GM21381 (cell line): Measurements from ENCODE around the gene CCDC85A.

Experiments used
- ATAC-seq: cut with Tn5 transposase; IDR thresholded peaks from one replicate; pipeline ENCODE4 v1.9.1; 2021; ENCODE audit warnings: mild to moderate bottlenecking, moderate library complexity; ENCODE audit not compliant: unreplicated experiment

CCDC85A gene

GRCh38 chr2:56234241-56234640 lies 50.5 kb downstream of the CCDC85A start:
- ATAC-seq = no peak

DNA sequence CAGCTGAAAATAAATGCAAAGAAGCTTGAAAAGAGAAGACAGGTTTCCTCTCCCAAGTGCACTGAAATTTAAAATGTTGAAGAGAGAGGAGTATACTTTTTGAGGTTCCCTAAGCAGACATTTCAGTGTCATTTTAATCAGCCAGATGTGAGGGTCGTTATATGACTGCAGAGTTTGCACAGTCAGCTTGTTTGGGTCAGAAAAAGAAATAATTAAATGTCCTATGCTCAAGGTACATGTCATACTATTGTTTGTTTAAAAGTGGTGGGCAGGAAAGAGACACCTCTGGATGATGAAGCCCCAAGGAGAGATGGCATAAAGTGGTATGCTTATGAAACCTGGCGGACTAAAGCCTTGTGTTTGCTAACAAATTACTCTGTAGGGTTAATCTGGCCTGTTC lies 55.2 kb downstream of the CCDC85A start:
- ATAC-seq = no peak

DNA sequence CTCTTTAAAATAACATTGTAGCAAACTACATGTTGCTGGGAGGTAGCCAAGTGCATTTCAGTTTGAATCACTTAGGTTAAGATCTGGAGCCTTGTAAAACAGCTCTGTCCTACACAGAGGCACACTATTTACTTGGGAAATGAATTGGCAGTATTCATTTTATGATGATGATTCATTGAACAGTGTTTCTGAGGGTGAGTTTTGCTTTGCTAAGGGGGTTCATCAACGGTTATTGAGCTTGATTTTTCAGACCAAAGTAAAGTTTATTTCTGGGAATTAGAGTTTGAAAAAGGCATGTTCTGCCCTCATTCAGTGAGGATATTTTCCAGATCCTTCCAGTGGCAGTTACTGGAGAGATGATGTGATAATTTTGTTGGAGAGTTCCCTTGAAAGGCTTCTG lies 55.6 kb downstream of the CCDC85A start:
- no peak for ATAC-seq

- ATAC-seq = no peak
Measured at GRCh38 chr2:56240210-56240609, 56.4 kb downstream of the CCDC85A start.

DNA sequence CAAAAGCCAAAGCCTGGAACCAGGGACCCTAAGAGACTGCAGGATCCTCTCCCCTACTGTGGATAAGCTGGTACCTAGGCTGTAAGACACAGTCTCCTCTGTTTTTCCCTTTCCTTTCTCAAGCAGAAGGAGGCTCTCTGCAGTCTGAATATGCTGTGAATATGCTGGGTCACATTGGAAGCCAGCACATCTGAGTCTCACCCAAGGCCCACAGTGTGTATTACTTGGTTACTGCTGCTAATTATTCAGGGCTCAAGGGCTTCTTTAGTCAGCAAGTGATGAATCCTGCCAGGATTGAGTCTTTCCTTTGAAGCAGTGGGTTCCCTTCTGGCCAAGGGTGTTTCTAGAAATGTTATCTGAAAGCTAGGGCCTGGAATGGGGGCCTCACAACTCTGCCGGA lies 60.7 kb downstream of the CCDC85A start:
- ATAC-seq = no peak

DNA sequence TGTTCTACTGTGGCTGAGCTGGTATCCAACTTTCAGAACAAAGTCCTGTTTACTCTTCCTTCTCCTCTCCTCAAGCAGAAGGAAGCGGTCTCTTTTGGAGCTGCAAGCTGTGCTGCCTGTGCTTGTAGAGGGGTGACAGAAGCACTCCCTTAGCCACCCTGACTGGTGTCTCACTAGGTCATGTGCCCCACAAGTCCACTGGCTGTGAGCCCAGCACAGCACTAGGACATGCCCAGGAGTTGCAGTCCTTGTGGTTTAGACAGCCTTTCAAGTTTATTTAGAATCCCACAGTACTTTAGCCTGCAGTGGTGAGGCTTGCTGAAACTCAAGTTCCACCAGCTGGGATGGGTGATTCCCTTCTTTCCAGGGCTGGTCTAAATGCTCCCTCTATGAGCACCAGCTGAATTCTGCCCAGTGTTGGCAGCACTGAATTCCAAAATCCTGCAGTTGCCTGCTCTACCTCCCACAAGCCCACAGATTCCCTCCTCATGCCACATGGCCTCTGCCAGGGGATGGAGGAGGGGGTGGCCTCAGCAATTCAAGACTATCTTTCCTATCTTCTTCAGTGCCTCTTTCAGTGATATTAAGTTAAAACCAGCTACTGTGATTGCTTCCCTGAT lies 61.2 kb downstream of the CCDC85A start:
- ATAC-seq = no peak

DNA sequence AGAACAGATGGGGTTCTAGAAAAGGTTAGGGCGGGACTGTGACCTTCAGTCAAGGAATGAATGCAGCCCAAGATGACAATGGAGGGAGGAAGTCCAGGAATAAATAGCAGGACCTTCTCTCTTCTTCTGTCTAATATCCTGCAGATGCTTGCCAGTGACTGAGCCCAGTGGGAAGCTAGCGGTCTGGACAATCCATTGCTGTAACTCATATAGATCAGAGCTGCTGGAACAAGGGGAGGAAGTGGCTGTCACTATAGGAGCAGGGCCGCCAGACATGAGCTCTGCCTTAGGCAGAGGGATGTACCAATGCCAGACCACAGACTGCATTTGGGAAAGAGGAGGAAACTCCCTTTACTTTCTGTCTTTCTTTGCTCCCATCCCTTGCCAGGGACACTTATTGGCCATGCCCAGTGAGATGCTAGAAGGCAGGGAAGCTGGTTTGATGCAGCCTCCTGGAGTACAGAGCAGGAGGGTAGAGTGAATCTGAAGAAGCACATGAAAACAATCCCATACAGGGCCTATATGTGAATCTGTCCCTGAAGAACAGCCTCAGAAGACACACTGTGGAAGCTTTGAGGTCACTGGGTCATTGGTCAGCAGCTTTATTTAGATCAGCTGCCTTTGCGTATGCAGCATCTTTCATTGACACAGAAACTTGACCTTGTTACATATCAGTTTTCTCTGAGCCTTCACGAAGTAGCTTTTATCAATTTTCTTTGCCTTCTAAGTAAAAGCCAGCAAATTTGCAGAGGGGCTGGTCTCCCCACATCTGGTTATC lies 65.4 kb downstream of the CCDC85A start:
- no peak for ATAC-seq

GRCh38 chr2:56250153-56250729 lies 66.5 kb downstream of the CCDC85A start:
- no peak for ATAC-seq

GRCh38 chr2:56260415-56260814 lies 76.6 kb downstream of the CCDC85A start:
- ATAC-seq = no peak

- ATAC-seq = no peak
Measured at GRCh38 chr2:56262241-56262640, 78.5 kb downstream of the CCDC85A start.

DNA sequence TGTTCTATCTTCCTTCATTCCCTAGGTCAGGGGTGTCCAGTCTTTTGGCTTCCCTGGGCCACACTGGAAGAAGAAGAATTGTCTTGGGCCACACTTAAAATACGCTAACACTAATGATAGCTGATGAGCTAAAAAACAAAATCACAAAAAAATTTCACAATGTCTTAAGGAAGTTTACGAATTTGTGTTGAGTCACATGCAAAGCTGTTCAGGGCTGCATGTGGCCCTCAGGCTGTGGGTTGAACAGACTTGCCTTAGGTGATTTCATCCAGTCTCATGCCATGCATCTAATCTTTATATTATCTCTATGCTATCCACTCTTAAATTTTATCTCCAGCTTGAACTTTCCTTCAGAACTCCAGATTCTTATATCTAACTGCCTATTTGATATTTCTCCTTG lies 80.1 kb downstream of the CCDC85A start:
- ATAC-seq = no peak

GRCh38 chr2:56266761-56267414 lies 83.1 kb downstream of the CCDC85A start:
- ATAC-seq = no peak

- no peak for ATAC-seq
Measured at GRCh38 chr2:56267415-56267788, 83.6 kb downstream of the CCDC85A start.

DNA sequence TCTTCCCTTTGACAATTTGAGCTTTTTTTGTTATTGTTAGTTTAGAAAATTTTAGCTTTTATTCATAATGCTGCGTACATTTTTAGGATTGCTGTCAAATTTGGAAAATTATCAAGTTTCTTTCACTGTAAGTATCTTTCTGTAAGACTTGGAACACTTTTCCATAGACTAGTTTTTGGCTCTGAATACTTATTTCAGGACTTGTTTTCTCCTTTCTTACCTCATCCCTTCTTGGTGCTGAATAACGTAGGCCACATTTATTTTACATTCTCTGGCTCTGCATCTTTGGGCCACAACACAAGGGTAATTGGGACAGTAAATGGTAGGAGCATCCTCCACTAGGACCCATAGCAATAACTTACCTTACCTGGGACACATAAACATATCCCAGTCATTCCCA lies 85.1 kb downstream of the CCDC85A start:
- no peak for ATAC-seq

DNA sequence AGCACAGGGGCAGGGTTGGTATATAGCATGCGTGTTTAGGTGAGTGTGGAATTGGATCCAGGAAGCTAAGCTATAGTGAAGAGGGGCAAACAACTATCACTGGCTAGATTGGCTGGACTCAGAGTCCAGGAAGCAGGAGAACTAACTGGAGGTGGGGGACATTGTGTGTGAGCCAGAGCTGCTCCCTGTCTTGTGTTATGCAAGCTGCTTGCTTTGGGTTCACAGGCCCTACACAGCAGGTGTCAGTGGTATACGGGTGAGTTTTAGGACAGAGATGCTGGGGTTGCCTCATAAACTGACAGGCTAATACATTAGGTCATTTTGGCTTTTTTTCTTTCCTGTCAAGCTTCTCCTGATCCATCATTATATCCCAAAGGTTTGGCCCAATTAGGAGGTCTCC lies 87.5 kb downstream of the CCDC85A start:
- ATAC-seq = no peak

DNA sequence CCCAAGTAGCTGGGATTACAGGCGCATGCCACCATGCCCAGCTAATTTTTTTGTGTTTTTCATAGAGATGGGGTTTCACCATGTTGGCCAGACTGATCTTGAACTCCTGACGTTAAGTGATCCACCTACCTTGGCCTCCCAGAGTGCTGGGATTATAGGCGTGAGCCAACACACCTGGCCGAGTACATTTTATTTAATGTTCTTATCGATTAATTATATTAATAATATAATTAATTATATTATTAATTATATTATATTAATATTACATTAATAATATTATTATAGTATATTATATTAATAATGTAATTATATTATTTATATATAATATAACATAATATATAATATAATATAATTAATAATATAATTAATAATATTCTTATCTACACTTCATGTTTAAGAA lies 101.4 kb downstream of the CCDC85A start:
- no peak for ATAC-seq

DNA sequence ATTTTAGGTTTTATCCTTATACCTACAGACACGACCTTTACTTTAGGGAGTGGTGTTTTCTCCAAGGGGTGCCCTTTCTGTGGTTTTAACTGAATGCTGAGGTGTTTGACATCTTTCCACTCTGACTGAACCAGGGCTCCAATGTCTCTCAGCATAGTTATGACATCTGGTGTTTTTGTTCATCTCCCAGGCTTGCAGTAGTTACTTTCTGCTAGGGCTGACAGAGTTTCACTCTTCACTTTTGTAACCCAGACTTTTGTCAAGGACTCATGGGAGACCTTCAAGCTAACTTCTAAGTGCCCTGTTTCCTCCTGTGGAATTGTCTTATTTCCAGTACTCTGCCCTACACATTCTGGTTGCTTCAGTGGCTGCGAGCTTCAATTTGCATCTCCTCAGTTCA lies 103.1 kb downstream of the CCDC85A start:
- no peak for ATAC-seq

DNA sequence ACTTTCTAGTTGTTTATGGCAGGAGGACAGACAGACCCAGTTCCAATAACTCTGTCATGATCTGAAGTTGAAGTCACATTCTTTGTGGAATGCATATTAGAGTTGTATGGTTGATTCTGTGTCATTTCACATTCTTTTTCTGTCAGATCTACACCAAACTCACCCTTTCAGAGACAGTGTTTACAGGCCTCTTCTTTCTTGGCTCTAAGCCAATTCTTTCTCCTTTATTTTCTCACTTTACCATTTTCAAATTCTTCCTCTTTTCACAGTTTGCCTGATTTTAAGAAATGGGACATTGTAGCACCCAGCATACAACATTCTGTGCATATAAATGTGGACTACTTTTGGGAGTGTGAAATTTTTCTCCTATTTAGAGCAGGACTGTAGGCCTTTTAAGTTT lies 103.7 kb downstream of the CCDC85A start:
- ATAC-seq = no peak

GRCh38 chr2:56287974-56288373 lies 104.2 kb downstream of the CCDC85A start:
- no peak for ATAC-seq

GRCh38 chr2:56288838-56289580 lies 105.2 kb downstream of the CCDC85A start:
- ATAC-seq = no peak

- no peak for ATAC-seq
Measured at GRCh38 chr2:56291711-56292110, 107.9 kb downstream of the CCDC85A start.
